ENCODE results near the gene FBXO41. TPM values are rescaled to one million over a fixed set of nuclear protein-coding genes. Genes with fewer than 3 reads are reported as not detected.

The FBXO41 gene
- total RNA-seq, 1 donor from 2014 or later: 10.1 TPM

GRCh38 chr2:73291093-73291460, 6.8 kb upstream of the FBXO41 start:
- Histone ChIP-seq H3K27me3 (ENCODE audit: insufficient read depth, low read length) (peaks cover 92% of the 10 kb centered on the region), H3K36me3 (ENCODE audit: insufficient read depth, low read length) (no peaks in the 10 kb centered on the region), H3K4me3 (ENCODE audit: insufficient read depth, low read depth, low read length) (no peak overlapping the region), H3K9ac (ENCODE audit: low read length) (no peak overlapping the region), H2AFZ (ENCODE audit: low read depth, low read length) (peak overlapping the region; percentile 64), H3K4me1 (ENCODE audit: insufficient read depth, low read length) (peaks cover 7% of the 10 kb centered on the region), H3K9me3 (ENCODE audit: insufficient read depth, low read depth, low read length) (no peaks in the 10 kb centered on the region), H3K27ac (ENCODE audit: low read depth, low read length) (no peak overlapping the region), H3K79me2 (ENCODE audit: insufficient read depth, low read length) (no peaks in the 10 kb centered on the region), H3K4me2 (ENCODE audit: low read length) (peak overlapping the region; percentile 82), H4K20me1 (ENCODE audit: insufficient read depth, low read length) (peaks cover 4% of the 10 kb centered on the region)
- H3K27me3 Mint-ChIP-seq (ENCODE audit: low read depth, unreplicated experiment): peaks cover 86% of the 10 kb centered on the region
- H3K27ac Mint-ChIP-seq (ENCODE audit: unreplicated experiment): no peak overlapping the region
- no peak overlapping the region for H3K4me3 Mint-ChIP-seq (ENCODE audit: unreplicated experiment)
- H3K9me3 Mint-ChIP-seq (ENCODE audit: unreplicated experiment): peaks cover 2% of the 10 kb centered on the region
- DNase-seq (ENCODE audit: low read depth) (peak; percentile 36), FAIRE-seq (no peak)
- TF ChIP-seq EZH2 (IDR thresholded peaks at IDR 0.05; ENCODE audit: insufficient read depth, low read length) (no peak), CTCF (IDR thresholded peaks at IDR 0.05; ENCODE audit: insufficient read depth, low read depth, low read length) (no peak)
- H3K36me3 Mint-ChIP-seq (ENCODE audit: low read depth, unreplicated experiment): no peaks in the 10 kb centered on the region
- peaks cover 2% of the 10 kb centered on the region for H3K4me1 Mint-ChIP-seq (ENCODE audit: low read depth, unreplicated experiment)

GRCh38 chr2:73290049-73290839, 6.0 kb upstream of the FBXO41 start:
- H3K4me3 ChIP-seq (ENCODE audit: insufficient read depth, low read depth, low read length): no peak overlapping the region
- H2AFZ ChIP-seq (ENCODE audit: low read depth, low read length): no peak overlapping the region
- DNase-seq (ENCODE audit: low read depth) (peak; percentile 27), FAIRE-seq (no peak)
- H3K4me1 Mint-ChIP-seq (ENCODE audit: low read depth, unreplicated experiment): peaks cover 2% of the 10 kb centered on the region
- peaks cover 92% of the 10 kb centered on the region for H3K27me3 ChIP-seq (ENCODE audit: insufficient read depth, low read length)
- no peak overlapping the region for H3K27ac ChIP-seq (ENCODE audit: low read depth, low read length)
- H3K36me3 Mint-ChIP-seq (ENCODE audit: low read depth, unreplicated experiment): no peaks in the 10 kb centered on the region
- TF ChIP-seq CTCF (IDR thresholded peaks at IDR 0.05; ENCODE audit: insufficient read depth, low read depth, low read length) (peak; percentile 52), EZH2 (IDR thresholded peaks at IDR 0.05; ENCODE audit: insufficient read depth, low read length) (no peak)
- no peak overlapping the region for H3K9ac ChIP-seq (ENCODE audit: low read length)
- H3K4me1 ChIP-seq (ENCODE audit: insufficient read depth, low read length): peaks cover 7% of the 10 kb centered on the region
- H4K20me1 ChIP-seq (ENCODE audit: insufficient read depth, low read length): peaks cover 4% of the 10 kb centered on the region
- H3K4me2 ChIP-seq (ENCODE audit: low read length): no peak overlapping the region
- no peaks in the 10 kb centered on the region for H3K79me2 ChIP-seq (ENCODE audit: insufficient read depth, low read length)
- H3K36me3 ChIP-seq (ENCODE audit: insufficient read depth, low read length): no peaks in the 10 kb centered on the region
- H3K4me3 Mint-ChIP-seq (ENCODE audit: unreplicated experiment): no peak overlapping the region
- no peak overlapping the region for H3K27ac Mint-ChIP-seq (ENCODE audit: unreplicated experiment)
- no peaks in the 10 kb centered on the region for H3K9me3 ChIP-seq (ENCODE audit: insufficient read depth, low read depth, low read length)
- H3K9me3 Mint-ChIP-seq (ENCODE audit: unreplicated experiment): peaks cover 2% of the 10 kb centered on the region
- H3K27me3 Mint-ChIP-seq (ENCODE audit: low read depth, unreplicated experiment): peaks cover 83% of the 10 kb centered on the region

GRCh38 chr2:73289304-73289703, 5.0 kb upstream of the FBXO41 start:
- no peak overlapping the region for H3K27ac Mint-ChIP-seq (ENCODE audit: unreplicated experiment)
- no peak for FAIRE-seq

More at GRCh38 chr2:73289304-73289703, 5.0 kb upstream of the FBXO41 start:
- H3K4me3 ChIP-seq (ENCODE audit: insufficient read depth, low read depth, low read length): no peak overlapping the region
- Mint-ChIP-seq H3K9me3 (ENCODE audit: unreplicated experiment) (peaks cover 2% of the 10 kb centered on the region), H3K27me3 (ENCODE audit: low read depth, unreplicated experiment) (peaks cover 76% of the 10 kb centered on the region), H3K4me1 (ENCODE audit: low read depth, unreplicated experiment) (peaks cover 2% of the 10 kb centered on the region), H3K36me3 (ENCODE audit: low read depth, unreplicated experiment) (no peaks in the 10 kb centered on the region), H3K4me3 (ENCODE audit: unreplicated experiment) (no peak overlapping the region)
- peaks cover 4% of the 10 kb centered on the region for H4K20me1 ChIP-seq (ENCODE audit: insufficient read depth, low read length)
- H3K9ac ChIP-seq (ENCODE audit: low read length): no peak overlapping the region
- H3K4me2 ChIP-seq (ENCODE audit: low read length): no peak overlapping the region
- no peaks in the 10 kb centered on the region for H3K36me3 ChIP-seq (ENCODE audit: insufficient read depth, low read length)
- H3K27me3 ChIP-seq (ENCODE audit: insufficient read depth, low read length): peaks cover 85% of the 10 kb centered on the region
- H3K4me1 ChIP-seq (ENCODE audit: insufficient read depth, low read length): peaks cover 7% of the 10 kb centered on the region
- H3K27ac ChIP-seq (ENCODE audit: low read depth, low read length): no peak overlapping the region
- H2AFZ ChIP-seq (ENCODE audit: low read depth, low read length): no peak overlapping the region
- DNase-seq (ENCODE audit: low read depth): no peak
- no peaks in the 10 kb centered on the region for H3K79me2 ChIP-seq (ENCODE audit: insufficient read depth, low read length)
- H3K9me3 ChIP-seq (ENCODE audit: insufficient read depth, low read depth, low read length): no peaks in the 10 kb centered on the region
- TF ChIP-seq EZH2 (IDR thresholded peaks at IDR 0.05; ENCODE audit: insufficient read depth, low read length) (no peak), CTCF (IDR thresholded peaks at IDR 0.05; ENCODE audit: insufficient read depth, low read depth, low read length) (no peak)

All from astrocyte (in vitro differentiated cells and primary cell).